Skeletal muscle cell (primary cell): Measurements from ENCODE around the gene TMEM145.

Experiments
- DNase-seq: peaks from one replicate; pipeline ENCODE4 v3.0.0-alpha.2; 2010; ENCODE audit warnings: low read depth
- H3K4me3 ChIP-seq: 2 replicates; pipeline ENCODE4 v1.5.1; 2011; ENCODE audit warnings: low read depth, mild to moderate bottlenecking, control low read depth, low read length, moderate library complexity

The TMEM145 gene

GRCh38 chr19:42351079-42351735 is 38.1 kb downstream of the TMEM145 start:
- no peak overlapping the region for H3K4me3 ChIP-seq
- DNase-seq = no peak

- no peak for DNase-seq
- no peak overlapping the region for H3K4me3 ChIP-seq
Measured at GRCh38 chr19:42352301-42353259, 39.5 kb downstream of the TMEM145 start.

- no peak for DNase-seq
Measured at GRCh38 chr19:42353341-42354015, 40.4 kb downstream of the TMEM145 start.

GRCh38 chr19:42355896-42356295 is 42.8 kb downstream of the TMEM145 start:
- no peak overlapping the region for H3K4me3 ChIP-seq
- no peak for DNase-seq

More at GRCh38 chr19:42353341-42354015, 40.4 kb downstream of the TMEM145 start:
- H3K4me3 ChIP-seq = no peak overlapping the region

- no peak for DNase-seq
- H3K4me3 ChIP-seq = no peak overlapping the region
Measured at GRCh38 chr19:42356686-42357085, 43.6 kb downstream of the TMEM145 start.

- H3K4me3 ChIP-seq = no peak overlapping the region
- no peak for DNase-seq
Measured at GRCh38 chr19:42357290-42357689, 44.2 kb downstream of the TMEM145 start.

- no peak overlapping the region for H3K4me3 ChIP-seq
- no peak for DNase-seq
Measured at GRCh38 chr19:42360787-42361544, 47.9 kb downstream of the TMEM145 start.

- no peak overlapping the region for H3K4me3 ChIP-seq
- DNase-seq = no peak
Measured at GRCh38 chr19:42361545-42361910, 48.4 kb downstream of the TMEM145 start.

- no peak for DNase-seq
- no peak overlapping the region for H3K4me3 ChIP-seq
Measured at GRCh38 chr19:42362342-42362741, 49.2 kb downstream of the TMEM145 start.

- no peak for DNase-seq
- no peak overlapping the region for H3K4me3 ChIP-seq
Measured at GRCh38 chr19:42362891-42363440, 49.9 kb downstream of the TMEM145 start.

- DNase-seq = no peak
- no peak overlapping the region for H3K4me3 ChIP-seq
Measured at GRCh38 chr19:42363614-42364346, 50.7 kb downstream of the TMEM145 start.

GRCh38 chr19:42366673-42367072 is 53.6 kb downstream of the TMEM145 start:
- H3K4me3 ChIP-seq = no peak overlapping the region
- no peak for DNase-seq

GRCh38 chr19:42367929-42368328 is 54.8 kb downstream of the TMEM145 start:
- no peak for DNase-seq
- H3K4me3 ChIP-seq = no peak overlapping the region

- H3K4me3 ChIP-seq = no peak overlapping the region
Measured at GRCh38 chr19:42368360-42368759, 55.3 kb downstream of the TMEM145 start.

GRCh38 chr19:42368765-42369164 is 55.7 kb downstream of the TMEM145 start:
- no peak overlapping the region for H3K4me3 ChIP-seq
- no peak for DNase-seq

More at GRCh38 chr19:42368360-42368759, 55.3 kb downstream of the TMEM145 start:
- no peak for DNase-seq

- no peak for DNase-seq
- H3K4me3 ChIP-seq = no peak overlapping the region
Measured at GRCh38 chr19:42369433-42370067, 56.4 kb downstream of the TMEM145 start.

GRCh38 chr19:42370068-42370520 is 57.0 kb downstream of the TMEM145 start:
- DNase-seq = no peak
- no peak overlapping the region for H3K4me3 ChIP-seq

GRCh38 chr19:42370626-42371175 is 57.6 kb downstream of the TMEM145 start:
- DNase-seq = no peak
- H3K4me3 ChIP-seq = no peak overlapping the region
